GM21723 (cell line): Measurements from ENCODE around the gene PPM1M.

ENCODE experiments used
- ATAC-seq: cut with Tn5 transposase; IDR thresholded peaks from one replicate; pipeline ENCODE4 v1.9.1; 2021; ENCODE audit warnings: mild to moderate bottlenecking, moderate library complexity; ENCODE audit not compliant: unreplicated experiment

The PPM1M gene

DNA sequence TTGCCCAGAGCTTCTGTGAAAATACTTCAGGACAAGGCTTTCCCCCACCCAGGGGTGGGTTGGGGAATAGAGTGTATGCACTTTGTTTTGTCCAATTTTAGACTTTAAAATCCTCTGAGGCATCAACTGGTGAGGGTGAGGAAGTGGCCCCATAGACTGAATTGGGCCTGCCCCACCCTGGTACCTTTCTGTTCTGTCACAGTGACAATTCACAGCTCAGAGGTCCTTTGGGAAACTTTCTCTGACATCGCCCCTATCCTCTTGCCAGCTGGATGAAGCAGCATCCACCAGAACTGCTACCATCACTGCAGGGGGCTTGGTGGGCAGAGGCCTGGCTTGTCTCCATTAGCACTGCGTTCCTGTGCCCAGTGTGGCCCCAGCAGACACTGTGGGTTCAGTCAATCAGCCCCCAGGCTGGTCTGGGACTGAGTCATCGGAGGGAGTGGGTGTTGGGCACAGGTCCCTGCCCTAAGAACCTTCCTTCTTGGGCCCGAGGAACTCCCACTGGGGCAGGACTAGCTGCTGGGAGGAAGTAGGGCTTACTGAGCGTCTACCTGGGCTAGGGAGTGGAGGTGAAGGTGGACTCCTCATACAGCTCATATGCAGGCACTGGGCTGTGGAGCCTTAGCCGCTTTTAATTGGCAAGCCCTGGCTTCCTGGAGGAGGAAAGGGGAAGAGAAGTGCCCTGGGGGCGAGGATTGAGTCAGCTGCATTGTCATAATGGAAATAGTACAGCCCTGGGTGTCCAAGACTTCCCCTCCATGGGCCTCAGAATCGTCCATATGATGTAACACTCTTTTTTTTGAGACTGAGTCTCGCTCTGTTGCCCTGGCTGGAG lies 1.5 kb upstream of the PPM1M start:
- ATAC-seq, result peak; percentile 19

- peak; percentile 8 for ATAC-seq
Observed at GRCh38 chr3:52246264-52246620, 683 bp downstream of the PPM1M start.

DNA sequence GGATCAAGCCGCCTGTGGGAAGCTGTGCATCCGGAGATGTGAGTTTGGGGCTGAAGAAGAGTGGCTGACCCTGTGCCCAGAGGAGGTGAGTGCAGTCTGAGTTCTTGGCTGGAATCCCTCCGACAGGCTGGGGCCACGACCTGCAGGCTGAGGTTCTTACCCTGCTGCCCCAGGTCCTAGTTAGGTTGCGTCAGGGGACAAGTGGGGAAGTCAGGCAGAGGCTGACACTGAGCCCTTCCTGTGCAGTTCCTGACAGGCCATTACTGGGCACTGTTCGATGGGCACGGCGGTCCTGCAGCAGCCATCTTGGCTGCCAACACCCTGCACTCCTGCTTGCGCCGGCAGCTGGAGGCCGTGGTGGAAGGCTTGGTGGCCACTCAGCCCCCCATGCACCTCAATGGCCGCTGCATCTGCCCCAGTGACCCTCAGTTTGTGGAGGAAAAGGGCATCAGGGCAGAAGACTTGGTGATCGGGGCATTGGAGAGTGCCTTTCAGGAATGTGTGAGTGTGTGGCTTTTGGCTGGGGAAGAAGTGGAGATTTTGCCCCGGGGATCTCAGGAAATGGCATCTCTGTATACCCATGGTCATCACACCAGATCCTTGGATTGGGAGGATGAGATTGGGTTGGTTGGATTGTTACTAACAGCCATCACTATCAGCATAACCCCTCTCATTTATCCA lies 1.3 kb downstream of the PPM1M start:
- no peak for ATAC-seq

- no peak for ATAC-seq
Observed at GRCh38 chr3:52247409-52248164, 2.0 kb downstream of the PPM1M start.

DNA sequence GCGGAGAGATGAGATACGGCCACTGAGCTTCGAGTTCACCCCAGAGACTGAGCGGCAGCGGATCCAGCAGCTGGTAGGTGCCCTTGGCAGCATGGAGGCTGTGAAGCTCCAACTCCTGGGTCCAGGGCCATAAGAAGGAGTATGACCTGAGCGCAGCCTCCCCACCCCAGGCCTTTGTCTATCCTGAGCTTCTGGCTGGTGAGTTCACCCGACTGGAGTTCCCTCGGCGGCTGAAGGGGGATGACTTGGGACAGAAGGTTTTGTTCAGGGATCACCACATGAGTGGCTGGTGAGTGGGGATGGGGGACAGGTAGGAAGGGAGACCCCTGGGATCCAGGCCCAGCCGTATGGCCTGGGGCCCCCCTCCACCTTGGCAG lies 2.6 kb downstream of the PPM1M start:
- ATAC-seq, result no peak

DNA sequence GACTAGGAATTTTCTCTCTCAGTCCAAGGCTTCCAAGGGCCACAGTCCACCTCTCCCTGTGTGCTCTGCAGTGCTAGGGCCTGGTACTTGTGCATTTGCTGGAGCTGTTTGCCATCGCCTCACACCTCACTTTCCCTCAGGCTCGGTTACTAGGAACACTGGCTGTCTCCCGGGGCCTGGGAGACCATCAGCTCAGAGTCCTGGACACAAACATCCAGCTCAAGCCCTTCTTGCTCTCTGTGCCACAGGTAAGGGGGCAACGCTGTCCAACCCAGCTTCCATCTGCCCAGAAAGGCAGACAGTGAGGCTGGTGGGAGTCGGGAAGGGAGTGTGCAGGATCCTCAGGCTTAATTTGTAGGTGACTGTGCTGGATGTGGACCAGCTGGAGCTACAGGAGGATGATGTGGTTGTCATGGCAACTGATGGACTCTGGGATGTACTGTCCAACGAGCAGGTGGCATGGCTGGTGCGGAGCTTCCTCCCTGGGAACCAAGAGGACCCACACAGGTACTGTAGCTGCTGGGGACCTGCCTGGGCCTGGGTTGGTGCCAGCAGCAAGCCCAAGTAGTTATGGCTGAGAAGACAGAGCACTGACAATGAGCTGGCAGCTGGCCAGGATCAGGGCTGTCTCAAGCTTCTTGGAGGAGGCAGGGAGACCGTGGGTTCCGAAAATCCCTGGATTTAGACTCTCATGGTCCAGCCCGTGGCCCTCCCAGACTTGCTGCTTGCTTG lies 3.4 kb downstream of the PPM1M start:
- ATAC-seq, result no peak

- ATAC-seq, result no peak
Observed at GRCh38 chr3:52249683-52250082, 4.1 kb downstream of the PPM1M start.

- ATAC-seq, result no peak
Observed at GRCh38 chr3:52250122-52250521, 4.6 kb downstream of the PPM1M start.

GRCh38 chr3:52253314-52254304 lies 8.1 kb downstream of the PPM1M start:
- ATAC-seq, result peak; percentile 92

DNA sequence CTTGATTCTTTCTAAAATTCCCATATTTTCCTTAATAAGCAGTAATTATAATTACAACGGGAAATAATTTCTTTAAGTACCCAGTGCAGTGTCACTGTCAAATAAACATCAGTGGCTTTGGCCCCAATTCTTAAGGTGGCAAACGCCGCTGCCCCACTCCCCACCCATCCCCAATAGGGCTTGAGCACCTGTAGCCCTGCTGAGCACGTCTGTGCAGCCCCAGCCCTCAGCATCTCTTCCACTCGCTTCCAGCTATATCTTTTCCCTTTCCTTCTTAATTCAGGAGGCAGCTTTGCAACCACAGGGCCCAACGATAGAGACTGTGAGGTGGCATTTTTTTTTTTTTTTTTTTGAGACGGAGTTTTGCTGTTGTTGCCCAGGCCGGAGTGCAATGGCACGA lies 9.0 kb downstream of the PPM1M start:
- no peak for ATAC-seq

GRCh38 chr3:52256159-52256558 lies 10.6 kb downstream of the PPM1M start:
- no peak for ATAC-seq

- no peak for ATAC-seq
Observed at GRCh38 chr3:52256622-52257021, 11.1 kb downstream of the PPM1M start.

DNA sequence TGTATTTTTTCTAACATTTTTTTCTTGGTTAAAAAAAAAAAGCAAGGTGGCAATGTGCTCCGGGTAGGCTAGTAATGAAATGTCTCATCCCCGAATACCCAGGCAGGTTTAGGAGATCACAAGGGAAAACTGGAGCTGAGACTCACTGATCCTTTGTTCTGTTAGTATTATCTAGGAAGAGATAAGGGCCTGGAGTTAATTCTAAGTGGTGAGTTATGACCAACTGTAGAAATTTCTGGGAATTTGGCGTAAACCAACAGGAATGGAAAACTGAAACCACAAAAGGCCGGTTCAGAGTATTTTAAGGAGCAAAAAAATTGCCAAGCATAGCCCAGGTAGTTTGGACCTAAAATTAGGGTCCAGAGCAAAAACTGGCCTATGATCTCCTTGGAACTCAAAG lies 12.4 kb downstream of the PPM1M start:
- ATAC-seq, result no peak

DNA sequence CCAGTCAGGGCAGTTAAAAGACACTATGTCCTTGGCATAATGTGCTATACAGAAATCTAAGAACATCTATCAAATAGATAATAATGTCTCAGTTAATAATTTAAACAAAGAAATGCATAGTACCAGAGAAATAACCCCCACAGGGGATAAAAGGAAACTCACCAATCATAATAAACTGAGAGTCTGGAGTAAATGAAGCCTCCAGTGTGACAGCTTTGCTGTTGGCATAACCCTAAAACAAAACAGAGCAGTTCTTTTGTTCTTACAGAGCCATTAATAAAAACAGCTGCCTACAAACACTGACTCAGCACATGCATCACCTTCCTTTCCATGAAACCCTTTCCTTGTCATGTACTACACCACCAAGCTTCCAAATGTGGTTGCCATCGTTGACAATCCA lies 13.5 kb downstream of the PPM1M start:
- no peak for ATAC-seq

- ATAC-seq, result no peak
Observed at GRCh38 chr3:52259448-52259847, 13.9 kb downstream of the PPM1M start.

DNA sequence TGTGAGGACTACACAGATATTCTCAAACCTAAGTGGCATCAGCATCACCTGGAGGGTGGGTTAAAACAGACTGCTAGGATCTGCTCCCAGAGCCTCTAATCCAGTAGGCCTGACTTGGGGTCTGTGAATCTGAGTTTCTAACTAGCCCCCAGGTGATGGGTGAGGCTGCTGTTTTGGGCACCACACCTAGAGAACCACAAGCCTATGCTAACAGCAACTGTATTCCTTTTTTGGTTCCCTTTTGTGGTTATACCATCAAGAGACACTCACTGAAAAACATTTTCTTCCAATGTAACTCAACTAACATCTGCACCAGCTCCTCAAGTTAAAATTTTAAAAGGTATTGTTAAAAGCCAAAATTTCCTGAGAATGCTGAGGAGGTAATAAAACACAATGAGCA lies 16.9 kb downstream of the PPM1M start:
- ATAC-seq, result no peak

GRCh38 chr3:52265387-52265786 lies 19.8 kb downstream of the PPM1M start:
- ATAC-seq, result no peak

GRCh38 chr3:52268036-52268435 lies 22.5 kb downstream of the PPM1M start:
- ATAC-seq, result no peak

GRCh38 chr3:52269776-52270175 lies 24.2 kb downstream of the PPM1M start:
- no peak for ATAC-seq

GRCh38 chr3:52270252-52270754 lies 24.7 kb downstream of the PPM1M start:
- no peak for ATAC-seq
